ENCODE results near the gene TBC1D2B. TPM values are rescaled to one million over a fixed set of nuclear protein-coding genes. Genes with fewer than 3 reads are reported as not detected.

TBC1D2B gene
- total and polyA plus RNA-seq, 2 of the 4 experiments (the other 2 are of a cell fraction) = 17.7 to 28.3 TPM

DNA sequence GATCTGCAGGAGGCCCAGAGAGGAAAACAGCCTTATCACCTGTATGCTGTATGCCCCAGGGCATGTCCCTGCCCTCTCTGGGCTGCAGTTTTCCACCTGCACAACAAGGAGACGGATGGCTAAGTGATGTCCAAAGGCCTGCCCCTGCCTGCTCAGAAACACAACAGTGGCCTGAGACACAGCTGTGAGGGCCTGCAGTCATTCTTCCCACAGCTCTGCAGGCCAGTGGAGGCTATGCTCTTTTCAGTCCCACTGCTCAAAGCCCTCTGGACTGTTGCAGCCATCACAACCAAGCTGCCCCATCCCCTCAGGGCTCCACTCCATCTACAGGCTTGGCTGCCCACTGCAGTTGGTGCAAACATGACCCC lies 5.2 kb upstream of the TBC1D2B start (continued):
- TF ChIP-seq, protein P1, sequence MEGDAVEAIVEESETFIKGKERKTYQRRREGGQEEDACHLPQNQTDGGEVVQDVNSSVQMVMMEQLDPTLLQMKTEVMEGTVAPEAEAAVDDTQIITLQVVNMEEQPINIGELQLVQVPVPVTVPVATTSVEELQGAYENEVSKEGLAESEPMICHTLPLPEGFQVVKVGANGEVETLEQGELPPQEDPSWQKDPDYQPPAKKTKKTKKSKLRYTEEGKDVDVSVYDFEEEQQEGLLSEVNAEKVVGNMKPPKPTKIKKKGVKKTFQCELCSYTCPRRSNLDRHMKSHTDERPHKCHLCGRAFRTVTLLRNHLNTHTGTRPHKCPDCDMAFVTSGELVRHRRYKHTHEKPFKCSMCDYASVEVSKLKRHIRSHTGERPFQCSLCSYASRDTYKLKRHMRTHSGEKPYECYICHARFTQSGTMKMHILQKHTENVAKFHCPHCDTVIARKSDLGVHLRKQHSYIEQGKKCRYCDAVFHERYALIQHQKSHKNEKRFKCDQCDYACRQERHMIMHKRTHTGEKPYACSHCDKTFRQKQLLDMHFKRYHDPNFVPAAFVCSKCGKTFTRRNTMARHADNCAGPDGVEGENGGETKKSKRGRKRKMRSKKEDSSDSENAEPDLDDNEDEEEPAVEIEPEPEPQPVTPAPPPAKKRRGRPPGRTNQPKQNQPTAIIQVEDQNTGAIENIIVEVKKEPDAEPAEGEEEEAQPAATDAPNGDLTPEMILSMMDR (conservative IDR thresholded peaks at IDR 0.05; ENCODE audit: low read depth, low read length) = no peak
- TF ChIP-seq MAFK (IDR thresholded peaks at IDR 0.05; ENCODE audit: low read depth, low read length) = no peak
- no peak for TF ChIP-seq RAD21 (IDR thresholded peaks at IDR 0.05; ENCODE audit: low read length)
- TF ChIP-seq NFE2L2 (IDR thresholded peaks at IDR 0.05; ENCODE audit: low read depth, low read length) = no peak
- no peak for TF ChIP-seq MXI1 (IDR thresholded peaks at IDR 0.05; ENCODE audit: borderline replicate concordance, low read depth, low read length)
- TF ChIP-seq POLR2A (IDR thresholded peaks at IDR 0.05; ENCODE audit: low read depth, low read length) = no peak
- TF ChIP-seq RFX5 (IDR thresholded peaks at IDR 0.05; ENCODE audit: low read depth, low read length) = no peak
- TF ChIP-seq RCOR1 (IDR thresholded peaks at IDR 0.05; ENCODE audit: insufficient replicate concordance, low read length) = no peak

Data from IMR-90 (cell line).